IMR-90 (cell line): Measurements from ENCODE around the gene WBP11.

ENCODE experiments used
- BHLHE40 ChIP-seq: fragments of 150-350 bp; IDR thresholded peaks from 2 replicates; pipeline ENCODE4 v1.6.1; 2016; ENCODE audit warnings: mild to moderate bottlenecking, low read depth, low read length
- CEBPB ChIP-seq: IDR thresholded peaks from 2 replicates; pipeline ENCODE4 v1.6.1; 2012; ENCODE audit warnings: low read depth, low read length, improper control_type of control experiment
- FOS ChIP-seq: fragments of 150-350 bp; IDR thresholded peaks from 2 replicates; pipeline ENCODE4 v1.6.1; 2016; ENCODE audit warnings: low read depth, low read length
- MAZ ChIP-seq: IDR thresholded peaks from 2 replicates; pipeline ENCODE4 v1.6.1; 2012; ENCODE audit warnings: low read depth, mild to moderate bottlenecking, low read length, improper control_type of control experiment, moderate library complexity, borderline replicate concordance
- MXI1 ChIP-seq: IDR thresholded peaks from 2 replicates; pipeline ENCODE4 v1.6.1; 2012; ENCODE audit warnings: low read depth, mild to moderate bottlenecking, low read length, moderate library complexity, borderline replicate concordance
- NFE2L2 ChIP-seq: fragments of 150-350 bp; IDR thresholded peaks from 2 replicates; pipeline ENCODE4 v1.6.1; 2016; ENCODE audit warnings: low read depth, mild to moderate bottlenecking, low read length
- POLR2A ChIP-seq: IDR thresholded peaks from 2 replicates; pipeline ENCODE4 v1.6.1; 2012; ENCODE audit warnings: mild to moderate bottlenecking, low read depth, low read length
- RAD21 ChIP-seq: IDR thresholded peaks from 2 replicates; pipeline ENCODE4 v1.6.1; 2012; ENCODE audit warnings: low read length, improper control_type of control experiment
- RCOR1 ChIP-seq: IDR thresholded peaks from 2 replicates; pipeline ENCODE4 v1.6.1; 2012; ENCODE audit warnings: mild to moderate bottlenecking, low read length, improper control_type of control experiment; ENCODE audit not compliant: insufficient replicate concordance
- RFX5 ChIP-seq: IDR thresholded peaks from 2 replicates; pipeline ENCODE4 v1.8.0; 2012; ENCODE audit warnings: low read depth, mild to moderate bottlenecking, low read length, moderate library complexity
- SMC3 ChIP-seq: fragments of 150-350 bp; IDR thresholded peaks from 2 replicates; pipeline ENCODE4 v1.6.1; 2016; ENCODE audit warnings: low read depth, mild to moderate bottlenecking, antibody characterized with exemption, low read length, moderate library complexity
- TF ChIP-seq, protein P1 (sequence below): conservative IDR thresholded peaks from 2 replicates; pipeline ENCODE4 v1.5.1; 2012; ENCODE audit warnings: mild to moderate bottlenecking, low read depth, low read length, improper control_type of control experiment
- TF ChIP-seq, protein P2 (sequence below): fragments of 150-350 bp; IDR thresholded peaks from 2 replicates; pipeline ENCODE4 v1.6.1; 2017; ENCODE audit warnings: mild to moderate bottlenecking, antibody characterized with exemption, low read length, low read depth

DNA sequence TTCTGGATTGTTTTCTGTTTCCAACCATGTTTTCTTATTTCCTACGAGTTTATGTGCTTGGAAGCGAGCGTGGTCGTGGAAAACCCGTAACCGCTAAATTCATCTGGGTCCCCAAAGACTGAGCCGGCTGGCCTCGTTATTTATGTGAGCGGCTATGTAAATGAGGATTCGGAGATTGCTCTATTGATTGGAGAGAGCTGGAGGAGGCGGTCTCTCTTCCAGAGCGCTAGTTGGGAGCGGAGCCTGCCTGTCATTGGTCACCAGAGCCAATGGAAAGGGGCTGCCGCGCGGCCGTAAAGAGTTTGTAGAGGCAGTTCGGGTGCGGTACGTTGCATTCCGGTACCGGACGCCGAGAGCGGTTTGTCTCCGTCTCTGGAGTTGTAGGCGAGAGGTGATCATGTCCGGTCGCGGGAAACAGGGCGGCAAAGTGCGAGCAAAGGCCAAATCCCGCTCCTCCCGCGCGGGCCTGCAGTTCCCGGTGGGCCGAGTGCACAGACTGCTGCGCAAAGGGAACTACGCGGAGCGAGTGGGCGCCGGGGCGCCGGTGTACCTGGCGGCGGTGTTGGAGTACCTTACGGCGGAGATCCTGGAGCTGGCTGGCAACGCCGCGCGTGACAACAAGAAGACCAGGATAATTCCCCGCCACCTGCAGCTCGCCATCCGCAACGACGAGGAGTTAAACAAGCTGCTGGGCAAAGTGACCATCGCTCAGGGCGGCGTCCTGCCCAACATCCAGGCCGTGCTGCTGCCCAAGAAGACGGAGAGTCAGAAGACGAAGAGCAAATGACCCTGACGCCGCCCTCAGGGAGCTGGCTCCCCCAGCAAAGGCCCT is 29.0 kb downstream of the WBP11 start:
- TF ChIP-seq RFX5 (no peak), POLR2A (peak; percentile 95), RCOR1 (no peak), FOS (peak; percentile 56; the same call in 1 of the 2 replicates), RAD21 (no peak), SMC3 (no peak), BHLHE40 (no peak), CEBPB (no peak), MAZ (no peak), NFE2L2 (no peak), MXI1 (no peak)
- TF ChIP-seq, protein P1, sequence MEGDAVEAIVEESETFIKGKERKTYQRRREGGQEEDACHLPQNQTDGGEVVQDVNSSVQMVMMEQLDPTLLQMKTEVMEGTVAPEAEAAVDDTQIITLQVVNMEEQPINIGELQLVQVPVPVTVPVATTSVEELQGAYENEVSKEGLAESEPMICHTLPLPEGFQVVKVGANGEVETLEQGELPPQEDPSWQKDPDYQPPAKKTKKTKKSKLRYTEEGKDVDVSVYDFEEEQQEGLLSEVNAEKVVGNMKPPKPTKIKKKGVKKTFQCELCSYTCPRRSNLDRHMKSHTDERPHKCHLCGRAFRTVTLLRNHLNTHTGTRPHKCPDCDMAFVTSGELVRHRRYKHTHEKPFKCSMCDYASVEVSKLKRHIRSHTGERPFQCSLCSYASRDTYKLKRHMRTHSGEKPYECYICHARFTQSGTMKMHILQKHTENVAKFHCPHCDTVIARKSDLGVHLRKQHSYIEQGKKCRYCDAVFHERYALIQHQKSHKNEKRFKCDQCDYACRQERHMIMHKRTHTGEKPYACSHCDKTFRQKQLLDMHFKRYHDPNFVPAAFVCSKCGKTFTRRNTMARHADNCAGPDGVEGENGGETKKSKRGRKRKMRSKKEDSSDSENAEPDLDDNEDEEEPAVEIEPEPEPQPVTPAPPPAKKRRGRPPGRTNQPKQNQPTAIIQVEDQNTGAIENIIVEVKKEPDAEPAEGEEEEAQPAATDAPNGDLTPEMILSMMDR: no peak
- TF ChIP-seq, protein P2, sequence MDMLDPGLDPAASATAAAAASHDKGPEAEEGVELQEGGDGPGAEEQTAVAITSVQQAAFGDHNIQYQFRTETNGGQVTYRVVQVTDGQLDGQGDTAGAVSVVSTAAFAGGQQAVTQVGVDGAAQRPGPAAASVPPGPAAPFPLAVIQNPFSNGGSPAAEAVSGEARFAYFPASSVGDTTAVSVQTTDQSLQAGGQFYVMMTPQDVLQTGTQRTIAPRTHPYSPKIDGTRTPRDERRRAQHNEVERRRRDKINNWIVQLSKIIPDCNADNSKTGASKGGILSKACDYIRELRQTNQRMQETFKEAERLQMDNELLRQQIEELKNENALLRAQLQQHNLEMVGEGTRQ: no peak
